Inferior parietal cortex (tissue), 1 donor: Measurements from ENCODE around the gene POPDC2.
"Not testable (repeated sequence)": the region's sequence is repeated elsewhere in the genome, so short reads cannot be mapped to it uniquely, and the experiment has no call there.

Experiments used
- DNase-seq: peaks from one replicate; pipeline ENCODE4 v3.0.0-alpha.2; 2016; ENCODE audit errors: extremely low spot score

POPDC2 gene

DNA sequence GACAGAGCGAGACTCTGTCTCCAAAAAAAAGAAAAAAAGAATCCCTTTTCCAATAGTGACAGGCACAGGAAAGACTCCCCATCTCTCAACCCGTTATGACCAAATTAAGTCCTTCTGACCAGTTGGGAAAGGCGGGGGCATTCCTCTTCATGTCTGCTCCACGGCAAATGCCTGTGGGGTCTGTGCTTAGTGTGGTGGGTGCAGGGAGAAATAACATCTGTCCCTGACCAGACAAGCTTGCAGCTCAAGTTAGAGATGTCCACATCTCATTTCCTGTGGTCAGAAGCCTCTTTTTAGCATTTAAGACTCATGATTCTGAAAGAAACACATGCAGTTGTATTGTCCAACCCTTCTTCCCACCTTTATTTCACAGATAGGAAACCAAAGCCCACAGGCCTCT is 46.5 kb downstream of the POPDC2 start:
- no peak for DNase-seq

DNA sequence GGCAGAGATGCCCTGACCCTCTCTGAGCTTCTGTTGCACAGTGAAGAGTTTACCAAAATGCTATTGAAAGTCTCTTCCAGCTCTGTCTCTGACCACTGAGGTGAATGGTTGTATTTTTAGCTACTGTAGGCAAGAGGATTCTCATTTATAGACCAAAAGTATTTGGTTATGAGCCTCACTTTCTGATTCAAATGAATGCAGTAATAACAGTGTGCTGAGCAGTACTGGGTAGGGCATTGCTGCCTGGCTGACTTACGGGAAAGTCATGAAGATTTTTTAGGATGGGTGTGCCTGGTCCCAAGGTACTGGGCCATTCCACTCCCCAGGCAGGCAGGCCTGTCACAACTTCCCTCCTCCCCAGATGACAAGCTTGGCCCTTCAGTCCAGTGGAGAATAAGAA is 47.2 kb downstream of the POPDC2 start:
- DNase-seq = no peak

DNA sequence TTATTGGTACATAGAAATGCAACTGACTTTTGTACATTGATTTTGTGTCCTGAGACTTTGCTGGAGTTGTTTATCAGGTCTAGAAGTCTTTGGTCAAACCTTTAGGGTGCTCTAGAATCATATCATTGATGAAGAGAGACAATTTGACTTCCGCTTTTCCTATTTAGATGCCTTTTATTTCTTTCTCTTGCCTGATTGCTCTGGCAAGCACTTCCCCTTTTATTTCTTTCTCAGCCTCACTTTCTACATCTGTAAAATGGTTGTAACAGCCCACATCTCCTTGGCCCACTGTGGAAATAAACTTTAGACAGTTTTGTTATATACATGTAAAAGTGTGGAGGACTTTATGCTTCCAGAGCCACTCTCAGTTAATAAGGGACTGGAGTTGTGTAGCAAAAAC is 48.7 kb downstream of the POPDC2 start:
- DNase-seq = no peak

DNA sequence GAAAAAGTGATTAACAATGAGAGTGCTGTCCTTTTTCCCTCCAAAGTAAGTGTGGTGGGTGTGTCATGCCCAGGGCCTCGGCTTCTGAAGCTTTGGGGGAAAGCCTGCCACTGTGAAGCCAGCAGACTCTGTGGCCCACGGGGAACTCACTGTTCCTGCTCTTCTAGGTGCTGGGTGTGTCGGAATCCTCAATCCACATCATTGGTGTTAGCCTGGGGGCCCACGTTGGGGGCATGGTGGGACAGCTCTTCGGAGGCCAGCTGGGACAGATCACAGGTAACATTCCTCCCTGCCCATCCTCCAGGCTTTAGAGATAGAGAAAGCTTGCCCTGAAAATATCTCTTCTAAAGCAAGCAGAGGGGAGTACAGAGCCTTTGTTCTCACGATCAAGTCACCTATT is 51.1 kb downstream of the POPDC2 start:
- no peak for DNase-seq

DNA sequence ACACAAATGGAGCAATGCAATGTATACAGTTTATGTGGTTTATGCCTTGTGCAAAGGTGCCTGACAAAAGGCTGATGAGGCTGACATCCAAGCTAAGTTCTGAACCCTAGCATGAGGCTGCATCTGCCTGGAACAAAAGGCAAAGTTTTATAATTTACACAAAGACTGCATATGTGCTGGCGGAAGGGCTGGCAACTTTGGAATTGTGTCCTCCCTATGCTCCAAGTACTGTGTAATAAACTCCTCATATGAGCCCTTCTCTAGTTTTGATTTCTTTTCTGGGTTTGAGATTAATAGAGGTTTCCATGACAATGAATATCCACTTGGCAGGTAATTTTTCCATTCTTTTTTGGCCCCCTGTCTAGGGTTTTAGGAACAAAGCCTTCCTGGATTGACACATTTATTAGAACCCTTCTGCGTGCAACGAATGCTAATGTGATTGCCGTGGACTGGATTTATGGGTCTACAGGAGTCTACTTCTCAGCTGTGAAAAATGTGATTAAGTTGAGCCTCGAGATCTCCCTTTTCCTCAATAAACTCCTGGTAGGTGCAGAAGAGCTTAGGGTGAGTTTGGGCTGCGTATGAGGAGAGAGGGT is 51.9 kb downstream of the POPDC2 start:
- no peak for DNase-seq

DNA sequence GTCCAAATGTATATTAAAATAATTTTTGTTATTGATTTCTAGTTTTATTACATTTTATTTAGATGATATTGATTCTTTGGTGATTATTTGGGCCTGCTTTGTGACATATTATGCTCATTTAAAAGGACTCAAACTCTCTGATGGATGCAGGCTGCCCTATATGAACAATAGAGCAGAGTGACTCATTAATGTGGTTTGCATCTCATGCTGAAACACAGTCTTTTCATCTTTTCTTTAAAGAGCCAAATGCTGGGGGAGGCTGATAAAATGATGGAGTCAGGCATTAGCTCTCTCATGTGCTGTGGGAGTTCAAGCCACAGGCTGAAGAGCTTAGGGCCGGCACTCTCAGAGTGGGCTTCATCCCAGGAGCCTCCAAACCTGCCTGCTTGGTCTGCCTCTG is 55.5 kb downstream of the POPDC2 start:
- no peak for DNase-seq

DNA sequence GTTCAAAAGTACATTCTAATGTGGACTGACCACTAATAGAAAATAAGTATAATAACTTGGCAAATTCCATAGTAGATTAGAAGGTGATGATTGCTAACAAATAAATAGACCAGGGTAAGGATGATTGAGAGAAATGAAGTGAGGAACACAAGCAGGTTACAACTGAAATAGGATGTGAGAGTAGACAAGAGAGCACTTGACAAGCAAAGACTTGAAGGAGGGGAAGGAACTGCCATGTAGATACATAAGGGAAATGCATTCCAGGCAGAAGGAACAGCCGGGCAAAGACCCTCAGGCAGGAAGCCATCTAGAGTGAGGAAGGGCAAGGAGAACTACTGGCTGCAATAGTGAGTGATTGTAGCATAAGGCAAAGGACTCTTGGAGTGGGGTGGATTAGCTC is 57.7 kb downstream of the POPDC2 start:
- no peak for DNase-seq

DNA sequence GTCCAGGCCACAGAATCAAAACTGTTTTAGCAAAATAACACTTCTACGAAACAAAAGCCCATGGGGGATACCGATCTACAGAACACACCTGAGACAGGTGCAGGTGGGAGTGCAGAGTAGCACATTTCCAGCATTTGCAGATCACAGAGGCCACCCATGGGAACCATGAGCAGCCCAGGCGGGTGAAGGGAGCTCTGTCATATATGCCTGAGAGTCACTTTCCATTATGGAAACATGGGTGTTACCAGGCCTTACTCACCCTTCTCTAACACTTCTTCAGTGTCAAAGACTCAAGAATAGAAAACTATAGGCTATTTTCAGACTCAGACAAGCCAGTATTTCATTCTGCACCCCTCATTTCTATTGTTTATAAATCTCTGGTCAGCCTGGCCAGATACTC is 59.2 kb downstream of the POPDC2 start:
- DNase-seq = no peak

DNA sequence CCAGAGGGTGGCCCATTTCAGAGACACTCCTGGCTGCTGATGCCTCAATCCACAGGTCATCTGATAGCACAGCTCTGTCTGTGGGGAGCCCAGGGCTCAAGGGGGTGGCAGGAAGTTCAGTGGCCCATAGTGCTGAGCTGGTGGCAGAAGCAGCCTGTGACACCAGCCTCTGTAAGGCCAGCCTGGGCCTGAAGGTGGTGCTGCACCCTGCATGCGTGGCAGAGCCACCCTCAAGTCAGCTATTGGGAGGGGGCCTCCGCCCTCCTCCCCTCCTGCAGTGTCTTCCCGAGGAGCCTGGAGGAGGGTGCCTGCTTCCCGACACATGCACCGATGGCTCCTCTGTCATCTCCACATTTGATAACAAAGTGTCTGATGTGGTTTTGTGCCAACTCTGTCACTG is 59.7 kb downstream of the POPDC2 start:
- no peak for DNase-seq

DNA sequence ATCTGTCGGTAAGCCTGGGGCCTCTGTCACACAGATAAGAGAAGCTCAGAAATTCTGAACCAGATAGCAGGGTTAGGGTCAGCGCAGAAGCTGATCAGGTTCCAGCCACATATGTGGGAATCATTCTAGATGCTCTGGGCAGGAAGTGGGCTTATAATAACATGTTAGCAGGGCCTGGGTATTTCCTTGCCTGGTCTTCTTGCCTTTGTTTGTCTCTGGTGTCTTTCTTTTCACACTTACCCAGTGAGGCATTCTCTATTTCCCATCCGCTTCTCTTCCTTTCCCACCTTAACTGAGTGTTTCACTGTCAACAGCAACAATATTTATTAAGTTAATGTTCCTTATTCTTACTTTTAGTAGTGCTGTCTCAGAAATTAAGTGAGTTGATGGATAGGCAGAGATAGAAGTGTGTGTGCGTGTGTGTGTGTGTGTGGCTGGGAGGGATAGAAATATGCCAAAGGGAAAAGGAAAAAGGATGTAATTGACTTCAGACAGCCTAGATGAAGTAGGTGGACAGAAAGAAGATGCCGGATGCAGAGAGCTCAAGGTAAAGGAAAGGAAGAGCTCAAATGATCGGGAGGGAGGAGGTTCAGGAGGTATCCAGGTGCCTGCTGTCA is 60.7 kb downstream of the POPDC2 start:
- DNase-seq = no peak

DNA sequence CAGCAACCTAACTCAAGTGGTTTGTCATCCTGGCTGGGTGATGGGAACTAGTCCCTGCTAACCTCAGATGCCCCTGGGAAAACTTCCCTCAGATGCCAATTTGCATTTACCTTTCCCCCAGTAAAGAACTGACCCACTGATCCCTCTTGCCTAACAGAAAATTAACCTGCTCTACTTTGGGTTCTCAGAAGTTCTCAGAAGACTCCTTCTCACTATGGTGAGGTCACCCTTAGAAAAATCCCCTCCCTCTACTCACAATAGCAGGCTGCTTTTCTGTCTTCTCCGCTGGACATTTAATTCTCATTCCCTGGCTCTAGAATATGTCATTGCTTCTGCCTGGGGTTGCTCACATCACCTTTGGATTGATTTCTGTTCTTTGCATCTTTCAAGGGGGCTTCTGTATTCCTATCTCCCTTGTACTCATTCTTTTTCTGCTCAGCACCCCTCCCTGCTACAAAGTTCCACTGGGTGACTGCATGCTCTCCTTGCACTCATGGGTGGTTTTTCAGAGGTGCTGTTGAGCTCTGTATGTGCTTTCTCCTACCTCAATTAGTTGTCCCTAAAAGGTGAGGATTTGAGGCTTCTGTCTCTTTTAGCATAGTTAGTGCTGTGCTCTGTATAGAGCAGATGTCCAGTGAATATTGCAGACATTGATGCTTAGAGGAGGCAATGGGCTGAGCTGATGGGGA is 61.8 kb downstream of the POPDC2 start:
- no peak for DNase-seq

DNA sequence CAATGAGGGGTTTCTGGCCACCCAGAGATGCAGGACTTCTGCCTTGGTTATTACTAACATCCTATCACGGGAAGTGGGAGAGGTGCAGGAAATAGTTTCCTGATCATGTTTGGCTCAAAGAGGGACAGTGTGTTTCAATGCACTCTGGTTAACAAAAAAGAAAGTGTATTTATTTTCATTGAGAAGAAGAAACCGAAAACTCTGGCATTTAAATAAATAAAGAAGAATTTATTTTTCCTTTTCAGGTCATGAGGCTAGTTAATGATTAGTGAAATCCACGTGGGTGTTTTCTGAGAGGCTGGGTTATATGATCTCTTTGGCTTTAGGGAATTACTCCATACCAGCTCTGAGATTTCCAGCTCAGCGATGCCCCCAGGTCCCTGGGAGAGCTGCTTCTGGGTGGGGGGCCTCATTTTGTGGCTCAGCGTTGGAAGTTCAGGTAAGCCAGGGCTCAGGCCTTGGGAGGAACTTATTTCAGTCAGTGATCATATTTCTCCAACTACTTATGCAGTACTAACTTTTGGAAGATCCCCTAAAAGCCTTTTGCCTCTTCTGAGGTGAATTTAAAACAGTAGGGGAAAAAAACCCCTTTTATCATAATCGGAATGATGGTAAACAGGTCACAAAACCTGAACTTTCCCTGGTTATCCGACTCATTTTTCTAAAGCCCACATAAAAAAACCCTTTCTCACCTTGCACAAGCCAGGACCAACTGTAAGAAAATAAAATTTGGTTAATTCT is 62.7 kb downstream of the POPDC2 start, which contains the start of gene PLA1A:
Gene PLA1A, plus strand, starts transcription at position 338 of the 741 bp plus-strand sequence. Its CDS starts 29 bp downstream, at position 367.
- DNase-seq = no peak

DNA sequence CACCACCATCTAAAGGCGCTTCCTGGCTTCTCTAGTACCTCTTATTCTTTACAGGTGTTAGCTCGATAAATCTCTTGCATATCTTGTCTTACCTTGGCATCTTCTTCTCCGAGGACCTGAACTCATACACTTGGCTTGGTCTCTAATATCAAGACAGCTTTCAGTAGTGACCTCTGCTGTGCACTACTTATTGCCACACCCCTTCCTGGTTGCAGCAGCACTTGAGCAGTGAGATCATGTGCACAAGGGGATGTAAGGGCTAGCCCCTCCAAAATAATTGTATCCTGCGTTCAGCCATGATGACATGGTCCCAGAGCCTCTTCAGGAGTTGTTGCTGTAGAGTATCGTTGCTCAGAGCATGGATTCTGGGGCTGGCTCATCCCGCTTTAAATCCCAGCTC is 64.0 kb downstream of the POPDC2 start:
- no peak for DNase-seq

DNA sequence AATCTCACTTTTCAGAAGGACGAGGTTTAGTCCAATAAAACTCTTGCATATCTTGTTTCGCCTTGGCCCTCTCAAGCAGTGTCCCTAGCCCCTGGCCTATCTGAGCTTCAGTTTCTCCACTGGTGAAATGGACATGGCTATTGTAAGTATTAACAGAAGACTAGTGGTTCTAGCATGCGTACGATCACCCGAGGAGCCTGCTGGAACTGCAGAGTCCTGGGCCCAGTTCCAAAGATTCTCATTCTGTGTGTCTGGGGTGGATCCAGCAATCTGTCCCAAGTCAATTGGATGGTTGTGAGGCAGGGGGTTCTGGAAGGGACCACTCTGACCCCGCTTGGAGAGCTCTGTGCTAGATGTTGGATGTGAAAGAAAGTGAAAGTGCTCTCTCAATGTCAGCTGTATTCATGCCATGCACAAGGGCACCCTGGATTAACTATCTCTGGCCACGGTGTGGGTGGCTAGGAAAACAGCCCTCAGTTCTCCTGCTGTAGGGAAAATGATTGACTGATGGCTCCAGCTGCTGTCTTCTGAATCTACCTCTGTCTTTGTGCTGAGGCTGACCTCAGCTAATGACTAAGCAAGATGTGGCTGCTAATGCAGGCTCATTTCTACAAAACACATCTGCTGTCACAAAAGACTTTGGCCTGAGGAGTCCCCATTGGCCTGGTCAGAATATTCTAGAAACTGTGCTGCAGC is 64.6 kb downstream of the POPDC2 start:
- DNase-seq = no peak

DNA sequence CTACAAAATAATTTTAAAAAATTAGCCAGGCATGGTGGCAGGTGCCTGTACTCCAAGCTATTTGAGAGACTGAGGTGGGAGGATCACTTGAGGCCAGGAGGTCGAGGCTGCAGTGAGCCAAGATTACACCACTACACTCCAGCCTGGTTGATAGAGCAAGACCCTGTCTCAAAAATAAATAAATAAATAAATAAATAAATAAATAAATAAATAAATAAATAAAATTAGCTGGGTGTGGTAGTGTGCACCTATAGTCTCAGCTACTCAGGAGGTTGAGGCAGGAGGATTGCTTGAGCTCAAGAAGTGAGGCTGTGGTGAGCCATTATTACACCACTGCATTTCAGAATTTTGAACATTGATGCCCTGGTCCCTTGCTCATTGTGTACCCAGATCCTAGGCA is 65.5 kb downstream of the POPDC2 start:
- not testable (repeated sequence) for DNase-seq

DNA sequence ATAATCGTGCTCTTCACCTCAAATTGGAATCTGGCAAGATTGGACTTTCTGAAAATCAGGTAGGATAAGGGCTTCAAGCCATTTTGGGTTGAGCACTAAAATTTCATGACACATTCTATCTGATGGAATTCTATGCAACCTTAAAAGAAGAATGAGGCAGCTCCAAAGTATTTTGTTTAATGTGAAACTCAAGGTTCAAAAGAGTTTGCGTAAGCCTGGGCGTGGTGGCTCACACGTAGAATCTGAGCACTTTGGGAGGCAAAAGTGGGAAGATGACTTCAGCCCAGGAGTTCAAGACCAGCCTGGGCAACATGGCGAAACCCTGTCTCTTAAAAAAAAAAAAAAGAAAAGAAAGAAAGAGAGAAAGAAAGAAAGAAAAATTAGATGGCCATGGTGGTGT is 66.3 kb downstream of the POPDC2 start:
- DNase-seq = no peak

DNA sequence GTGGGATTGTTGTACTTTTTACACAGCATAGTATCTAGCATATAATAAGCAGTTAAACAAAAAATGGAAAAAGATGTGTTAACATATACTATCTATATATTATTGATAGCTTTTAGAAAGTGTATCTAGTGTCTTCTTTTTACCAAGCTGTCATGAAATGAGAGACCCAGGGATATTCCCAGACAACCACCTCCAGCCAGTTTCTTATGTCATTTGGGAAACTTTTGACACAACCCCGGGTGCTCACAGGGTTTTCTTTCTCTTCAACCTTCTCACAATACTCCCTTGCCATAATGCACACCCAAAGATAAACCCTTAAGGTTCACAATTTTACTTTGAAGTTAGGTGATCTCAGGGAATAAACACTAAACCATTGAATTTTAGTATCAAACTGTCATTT is 67.5 kb downstream of the POPDC2 start:
- DNase-seq = no peak
